Thyroid gland (tissue), 4 donors: Measurements from ENCODE around the gene NPW.

Source experiments
- CTCF ChIP-seq, 6 experiments: fragments of 200-600 bp in 3 of 6; fragments of 450-650 bp in 3 of 6; sonication (generic) in 3 of 6; IDR thresholded peaks; one replicate each; pipeline ENCODE4 v1.5.1; 2016 to 2019; ENCODE audit warnings: antibody characterized with exemption in 6 of 6, mild to moderate bottlenecking in 2 of 6, inconsistent platforms in 1 of 6, moderate library complexity in 1 of 6
- POLR2A ChIP-seq, 2 donors: fragments of 450-650 bp; IDR thresholded peaks; one replicate each; pipeline ENCODE4 v1.6.1; 2017; ENCODE audit warnings: antibody characterized with exemption in 2 of 2, mild to moderate bottlenecking in 2 of 2, moderate library complexity in 1 of 2

- TF ChIP-seq CTCF (IDR thresholded peaks at IDR 0.05) (no peak), POLR2A (IDR thresholded peaks at IDR 0.05) (no peak)
Observed at GRCh38 chr16:1998360-1998835, 21.2 kb upstream of the NPW start.
